ENCODE measurements around the gene PLCB1.

The PLCB1 gene

GRCh38 chr20:8853805-8854338, 721.8 kb downstream of the PLCB1 start:
- no peak overlapping the region for H3K4me3 ChIP-seq (ENCODE audit: control insufficient read depth, low read depth, low read length)
- DNase-seq (ENCODE audit: low read depth), result peak; percentile 84
- peak; percentile 92 for TF ChIP-seq CTCF (conservative IDR thresholded peaks at IDR 0.05; ENCODE audit: control insufficient read depth, insufficient read depth, low read depth, low read length)

GRCh38 chr20:8854571-8854970, 722.5 kb downstream of the PLCB1 start:
- no peak for TF ChIP-seq CTCF (conservative IDR thresholded peaks at IDR 0.05; ENCODE audit: control insufficient read depth, insufficient read depth, low read depth, low read length)
- DNase-seq (ENCODE audit: low read depth), result peak; percentile 55
- no peak overlapping the region for H3K4me3 ChIP-seq (ENCODE audit: control insufficient read depth, low read depth, low read length)

DNA sequence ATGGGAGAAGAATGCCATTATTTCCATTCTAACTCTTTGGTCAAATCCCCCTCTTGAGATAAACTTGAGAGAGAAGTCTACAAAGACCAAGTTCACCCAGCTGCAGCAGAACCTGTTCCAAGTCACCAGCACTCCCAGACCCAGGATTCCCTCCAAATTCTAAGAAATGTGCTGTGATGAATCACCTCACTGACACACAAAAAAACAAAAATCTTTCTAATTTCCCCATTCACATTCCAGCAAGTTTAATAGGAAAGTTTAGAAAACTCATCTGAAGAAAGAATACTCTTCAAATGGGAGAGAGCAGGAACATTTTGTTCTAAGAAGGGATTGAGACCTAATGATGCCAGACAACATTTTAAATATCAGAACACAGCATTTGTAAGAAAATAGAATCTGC, 723.2 kb downstream of the PLCB1 start:
- H3K4me3 ChIP-seq (ENCODE audit: control insufficient read depth, low read depth, low read length), result no peak overlapping the region
- no peak for TF ChIP-seq CTCF (conservative IDR thresholded peaks at IDR 0.05; ENCODE audit: control insufficient read depth, insufficient read depth, low read depth, low read length)
- DNase-seq (ENCODE audit: low read depth), result peak; percentile 70

DNA sequence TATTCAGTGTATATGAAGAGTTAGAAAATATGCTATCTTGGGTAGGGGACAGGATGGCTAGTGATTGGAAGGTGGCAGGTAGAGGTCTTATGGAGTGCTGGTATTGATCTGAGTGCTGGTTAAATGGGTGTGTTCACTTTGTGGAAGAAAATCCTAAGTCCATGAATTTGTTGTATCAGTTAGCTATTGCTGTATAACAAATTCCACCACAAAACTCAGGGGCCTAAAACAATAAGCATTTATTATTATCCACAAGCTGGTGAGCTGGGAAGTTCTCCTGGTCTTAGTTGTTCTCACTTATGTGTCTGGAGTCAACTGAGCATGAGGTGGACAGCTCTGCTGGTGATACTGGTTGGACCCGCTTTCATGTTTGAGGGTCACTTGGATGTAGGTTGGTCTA, 724.6 kb downstream of the PLCB1 start:
- TF ChIP-seq CTCF (conservative IDR thresholded peaks at IDR 0.05; ENCODE audit: control insufficient read depth, insufficient read depth, low read depth, low read length), result no peak
- H3K4me3 ChIP-seq (ENCODE audit: control insufficient read depth, low read depth, low read length), result no peak overlapping the region
- DNase-seq (ENCODE audit: low read depth), result no peak

DNA sequence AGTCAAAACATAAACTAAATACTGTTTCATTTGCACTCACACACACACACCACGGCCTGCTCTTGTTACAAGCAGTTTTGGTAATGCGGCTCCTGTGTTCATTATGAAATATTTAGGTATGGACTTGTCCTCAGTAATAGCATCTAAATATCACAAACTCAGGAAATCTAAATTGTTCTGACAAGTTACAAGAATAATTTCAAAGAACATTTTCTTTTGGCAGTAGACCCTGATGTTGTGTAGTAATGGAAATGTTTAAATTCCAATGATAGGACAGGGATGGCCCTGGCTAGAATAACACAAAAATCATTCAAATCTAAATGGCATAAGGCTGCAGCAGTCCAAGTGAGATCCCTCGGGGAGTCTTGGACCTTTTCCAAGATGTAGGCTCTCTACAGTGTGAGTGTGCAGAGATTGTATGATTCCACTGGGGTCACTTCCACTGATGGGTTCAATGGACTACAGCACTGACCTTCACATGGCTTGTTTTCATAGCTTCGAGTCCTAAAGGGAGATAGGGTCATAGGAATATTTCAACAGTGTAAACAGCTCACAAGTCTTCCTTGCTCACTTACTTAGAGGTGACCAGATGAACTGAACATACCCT, 726.2 kb downstream of the PLCB1 start:
- no peak for DNase-seq (ENCODE audit: low read depth)
- no peak for TF ChIP-seq CTCF (conservative IDR thresholded peaks at IDR 0.05; ENCODE audit: control insufficient read depth, insufficient read depth, low read depth, low read length)
- no peak overlapping the region for H3K4me3 ChIP-seq (ENCODE audit: control insufficient read depth, low read depth, low read length)

- TF ChIP-seq CTCF (conservative IDR thresholded peaks at IDR 0.05; ENCODE audit: control insufficient read depth, insufficient read depth, low read depth, low read length), result no peak
- peak; percentile 89 for DNase-seq (ENCODE audit: low read depth)
- H3K4me3 ChIP-seq (ENCODE audit: control insufficient read depth, low read depth, low read length), result no peak overlapping the region
Measured at GRCh38 chr20:8860011-8860495, 728.0 kb downstream of the PLCB1 start.

Measured in fibroblast of mammary gland (primary cell).